OCI-LY1 (cell line): Measurements from ENCODE around the gene GBX2.

Experiments
- H2AFZ ChIP-seq: fragments of 200-600 bp; sonication (generic), shearing (Covaris generic); 2 replicates; pipeline ENCODE4 v1.6.0; 2014; ENCODE audit warnings: antibody characterized with exemption, mild to moderate bottlenecking, low read length
- H3F3A ChIP-seq: fragments of 200-600 bp; sonication (generic), shearing (Covaris generic); 2 replicates; pipeline ENCODE4 v1.6.0; 2014; ENCODE audit warnings: mild to moderate bottlenecking, antibody characterized with exemption, low read length, moderate library complexity; ENCODE audit not compliant: insufficient read depth
- H3K27ac ChIP-seq: fragments of 200-600 bp; sonication (generic); 2 replicates; pipeline ENCODE4 v1.5.1; 2014; ENCODE audit warnings: low read length, mixed run types, mild to moderate bottlenecking, low read depth; ENCODE audit not compliant: poor library complexity, severe bottlenecking
- H3K27me3 ChIP-seq: fragments of 200-600 bp; sonication (generic); 2 replicates; pipeline ENCODE4 v1.6.0; 2014; ENCODE audit warnings: antibody characterized with exemption, mild to moderate bottlenecking, low read length, moderate library complexity; ENCODE audit not compliant: insufficient read depth
- H3K36me3 ChIP-seq: fragments of 200-600 bp; sonication (generic); 2 replicates; pipeline ENCODE4 v1.6.1; 2014; ENCODE audit warnings: mild to moderate bottlenecking, antibody characterized with exemption, low read length, moderate library complexity, mixed read lengths; ENCODE audit not compliant: insufficient read depth
- H3K4me1 ChIP-seq: fragments of 200-600 bp; sonication (generic); 2 replicates; pipeline ENCODE4 v1.5.1; 2014; ENCODE audit warnings: mild to moderate bottlenecking, low read length, moderate library complexity; ENCODE audit not compliant: insufficient read depth, severe bottlenecking
- H3K4me2 ChIP-seq: fragments of 200-600 bp; sonication (generic), shearing (Covaris generic); 2 replicates; pipeline ENCODE4 v1.6.1; 2014; ENCODE audit warnings: low read length
- H3K4me3 ChIP-seq: fragments of 200-600 bp; sonication (generic); 2 replicates; pipeline ENCODE4 v1.5.1; 2014; ENCODE audit warnings: low read length, low read depth, mild to moderate bottlenecking, mixed read lengths; ENCODE audit not compliant: poor library complexity, severe bottlenecking
- H3K79me2 ChIP-seq: fragments of 200-600 bp; shearing (Covaris generic); 2 replicates; pipeline ENCODE4 v1.6.1; 2016; ENCODE audit warnings: mixed run types, low read length, mixed read lengths; ENCODE audit not compliant: insufficient read depth
- H3K9ac ChIP-seq: fragments of 200-600 bp; sonication (generic), shearing (Covaris generic); 2 replicates; pipeline ENCODE4 v1.6.1; 2014; ENCODE audit warnings: mild to moderate bottlenecking, low read length, mixed read lengths
- H3K9me2 ChIP-seq: fragments of 200-600 bp; sonication (generic), shearing (Covaris generic); 2 replicates; pipeline ENCODE4 v1.6.1; 2014; ENCODE audit warnings: low read depth, mild to moderate bottlenecking, low read length, mixed read lengths
- H3K9me3 ChIP-seq: fragments of 200-600 bp; shearing (Covaris generic); 2 replicates; pipeline ENCODE4 v1.6.1; 2014; ENCODE audit warnings: low read length, mixed read lengths
- H4K20me1 ChIP-seq: fragments of 200-600 bp; sonication (generic), shearing (Covaris generic); 2 replicates; pipeline ENCODE4 v1.6.0; 2016; ENCODE audit warnings: mild to moderate bottlenecking, low read length; ENCODE audit not compliant: insufficient read depth
- EZH2 ChIP-seq: fragments of 200-600 bp; sonication (generic), shearing (Covaris generic); IDR thresholded peaks from 2 replicates; pipeline ENCODE4 v1.8.0; 2017; ENCODE audit warnings: borderline replicate concordance, mixed run types, mild to moderate bottlenecking, antibody characterized with exemption, low read length, moderate library complexity, mixed read lengths
- TF ChIP-seq, protein P1 (sequence below): fragments of 200-600 bp; sonication (generic), shearing (Covaris generic); IDR thresholded peaks from 2 replicates; pipeline ENCODE4 v1.5.1; 2017; ENCODE audit warnings: mild to moderate bottlenecking, antibody characterized with exemption, low read length, moderate library complexity, mixed read lengths

Gene GBX2

DNA sequence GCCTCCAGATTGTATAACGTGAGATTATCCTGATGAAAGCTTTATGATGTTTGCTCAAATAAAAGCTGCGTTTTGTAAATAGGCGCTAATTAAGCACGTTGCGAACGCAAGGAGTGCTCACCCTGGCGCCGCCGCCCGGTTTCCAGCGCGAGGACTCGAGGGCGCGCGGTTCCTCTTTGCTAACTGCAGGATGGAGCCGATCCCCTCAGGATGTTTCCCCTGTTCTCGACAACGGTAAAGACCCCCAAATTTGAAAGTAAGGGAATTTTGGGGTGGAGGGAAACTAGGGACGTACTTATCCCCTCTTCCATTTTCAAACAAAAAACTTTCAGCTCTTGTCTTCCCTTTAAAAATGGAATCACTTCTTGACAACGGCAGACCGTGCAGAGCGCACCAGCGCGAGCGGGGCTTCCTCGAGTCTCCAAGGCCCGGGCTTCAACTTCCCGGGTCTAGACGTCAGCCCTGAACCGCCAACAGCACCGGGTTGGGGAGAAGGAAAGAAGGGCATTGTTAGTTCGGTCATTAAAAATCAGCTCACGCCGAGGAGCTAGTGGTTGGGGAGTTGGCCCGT, 1.1 kb upstream of the GBX2 start:
- TF ChIP-seq EZH2, result no peak
- TF ChIP-seq, protein P1, sequence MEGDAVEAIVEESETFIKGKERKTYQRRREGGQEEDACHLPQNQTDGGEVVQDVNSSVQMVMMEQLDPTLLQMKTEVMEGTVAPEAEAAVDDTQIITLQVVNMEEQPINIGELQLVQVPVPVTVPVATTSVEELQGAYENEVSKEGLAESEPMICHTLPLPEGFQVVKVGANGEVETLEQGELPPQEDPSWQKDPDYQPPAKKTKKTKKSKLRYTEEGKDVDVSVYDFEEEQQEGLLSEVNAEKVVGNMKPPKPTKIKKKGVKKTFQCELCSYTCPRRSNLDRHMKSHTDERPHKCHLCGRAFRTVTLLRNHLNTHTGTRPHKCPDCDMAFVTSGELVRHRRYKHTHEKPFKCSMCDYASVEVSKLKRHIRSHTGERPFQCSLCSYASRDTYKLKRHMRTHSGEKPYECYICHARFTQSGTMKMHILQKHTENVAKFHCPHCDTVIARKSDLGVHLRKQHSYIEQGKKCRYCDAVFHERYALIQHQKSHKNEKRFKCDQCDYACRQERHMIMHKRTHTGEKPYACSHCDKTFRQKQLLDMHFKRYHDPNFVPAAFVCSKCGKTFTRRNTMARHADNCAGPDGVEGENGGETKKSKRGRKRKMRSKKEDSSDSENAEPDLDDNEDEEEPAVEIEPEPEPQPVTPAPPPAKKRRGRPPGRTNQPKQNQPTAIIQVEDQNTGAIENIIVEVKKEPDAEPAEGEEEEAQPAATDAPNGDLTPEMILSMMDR, result no peak
- H2AFZ ChIP-seq, result no peak overlapping the region
- H3K9me3 ChIP-seq, result no peaks in the 10 kb centered on the region
- no peak overlapping the region for H3K4me3 ChIP-seq
- H3K27ac ChIP-seq, result no peak overlapping the region
- H3K4me2 ChIP-seq, result no peak overlapping the region
- H3K4me1 ChIP-seq, result no peaks in the 10 kb centered on the region
- H3K27me3 ChIP-seq, result 0 out of 2 replicates have a peak, but pooled peaks cover 3% of the 10 kb centered on the region
- no peaks in the 10 kb centered on the region for H3F3A ChIP-seq
- no peaks in the 10 kb centered on the region for H3K79me2 ChIP-seq
- H4K20me1 ChIP-seq, result no peaks in the 10 kb centered on the region
- H3K36me3 ChIP-seq, result no peaks in the 10 kb centered on the region
- no peaks in the 10 kb centered on the region for H3K9me2 ChIP-seq
- no peak overlapping the region for H3K9ac ChIP-seq

DNA sequence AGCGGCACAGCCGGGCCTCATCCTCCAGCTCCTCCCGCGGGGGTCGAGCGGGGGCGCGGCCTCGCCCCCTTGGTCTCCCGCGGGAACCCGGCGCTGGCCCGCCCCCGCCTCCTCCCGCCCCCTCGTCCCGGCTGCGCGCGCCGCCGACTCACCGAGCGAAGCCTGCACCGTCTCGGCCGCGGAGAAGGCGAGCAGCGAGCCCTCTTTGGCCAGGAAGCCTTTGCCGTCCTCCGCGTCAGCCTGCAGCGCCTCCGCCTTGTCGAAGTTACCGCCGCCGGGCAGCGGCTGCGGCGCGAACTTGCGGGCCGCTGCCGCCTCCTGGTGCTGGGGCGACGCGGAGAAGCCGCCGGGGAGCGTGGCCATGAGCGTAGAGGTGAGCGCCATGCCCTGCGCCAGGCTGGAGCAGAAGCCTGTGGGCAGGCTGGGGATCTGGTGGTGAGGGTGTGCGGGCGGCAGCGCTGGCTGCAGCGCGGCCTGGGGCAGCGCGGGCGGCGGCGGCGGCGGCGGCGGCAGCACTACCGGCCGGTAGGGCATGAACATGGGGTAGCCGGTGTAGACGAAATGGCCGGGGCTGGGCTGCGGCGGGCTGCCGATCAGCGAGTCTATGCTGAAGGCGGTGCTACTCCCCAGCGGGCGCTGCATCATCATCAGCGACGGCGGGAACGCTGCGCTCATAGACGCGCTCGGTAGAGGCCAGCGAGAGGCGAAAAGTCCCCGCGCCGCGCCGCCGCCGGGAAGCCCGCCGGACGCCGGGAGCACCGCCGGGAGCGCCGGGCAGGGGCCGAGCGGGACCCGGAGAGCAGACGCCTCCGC, 683 bp downstream of the GBX2 start:
- Histone ChIP-seq H4K20me1 (no peaks in the 10 kb centered on the region), H3K27me3 (no peaks in the 10 kb centered on the region), H3K4me3 (no peak overlapping the region), H3K9me3 (no peaks in the 10 kb centered on the region), H3K4me2 (no peak overlapping the region), H3K9ac (no peak overlapping the region), H3K9me2 (no peaks in the 10 kb centered on the region), H3F3A (no peaks in the 10 kb centered on the region), H3K79me2 (no peaks in the 10 kb centered on the region), H2AFZ (no peak overlapping the region), H3K4me1 (no peaks in the 10 kb centered on the region), H3K36me3 (no peaks in the 10 kb centered on the region), H3K27ac (no peak overlapping the region)
- no peak for TF ChIP-seq EZH2
- TF ChIP-seq, protein P1, result no peak

DNA sequence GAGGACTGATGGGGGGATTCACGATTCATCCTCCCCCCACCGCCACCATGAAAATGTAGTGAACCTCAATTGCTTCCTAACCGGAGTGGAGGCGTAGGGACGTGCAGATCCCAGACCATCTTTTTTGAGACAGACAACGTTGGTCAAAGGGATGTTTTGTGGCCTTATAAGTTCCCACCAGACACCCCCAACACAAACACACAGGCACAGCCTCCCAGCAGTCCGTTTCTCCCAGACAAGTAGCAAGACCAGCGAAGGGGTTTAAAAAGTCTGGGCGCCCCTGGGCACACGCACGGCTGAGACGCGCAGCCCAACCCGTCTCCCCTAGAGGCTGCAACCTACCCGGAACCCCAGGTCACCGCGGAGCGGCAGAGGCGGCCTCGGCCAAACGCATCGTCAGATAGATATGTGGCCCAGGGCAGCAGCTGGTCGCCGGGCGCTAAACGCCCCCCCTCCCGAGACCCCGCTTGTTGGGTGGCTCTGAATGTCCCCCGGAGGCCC, 1.3 kb downstream of the GBX2 start:
- Histone ChIP-seq H3K36me3 (no peaks in the 10 kb centered on the region), H3K27ac (no peak overlapping the region), H3F3A (no peaks in the 10 kb centered on the region), H3K4me2 (no peak overlapping the region), H2AFZ (no peak overlapping the region), H3K9me3 (no peaks in the 10 kb centered on the region), H3K79me2 (no peaks in the 10 kb centered on the region), H4K20me1 (no peaks in the 10 kb centered on the region), H3K9ac (no peak overlapping the region), H3K4me3 (no peak overlapping the region), H3K27me3 (no peaks in the 10 kb centered on the region), H3K4me1 (no peaks in the 10 kb centered on the region), H3K9me2 (no peaks in the 10 kb centered on the region)
- no peak for TF ChIP-seq EZH2
